H9 (cell line): ENCODE measurements around the gene TM9SF4. TPM values are rescaled to one million over a fixed set of nuclear protein-coding genes. Genes with fewer than 3 reads are reported as not detected.

ENCODE experiments used
- DNase-seq: peaks from one replicate; pipeline ENCODE4 v3.0.0-alpha.2; 2017
- H2AFZ ChIP-seq: one replicate; pipeline ENCODE4 v1.6.1; 2013; ENCODE audit warnings: mild to moderate bottlenecking, low read length, control low read depth, moderate library complexity
- H2AK5ac ChIP-seq: 2 replicates; pipeline ENCODE4 v1.6.1; 2013; ENCODE audit warnings: low read length, control low read depth, mixed read lengths; ENCODE audit not compliant: insufficient read length
- H2BK120ac ChIP-seq: one replicate; pipeline ENCODE4 v1.6.1; 2013; ENCODE audit warnings: low read depth, mild to moderate bottlenecking, low read length, control low read depth, inconsistent platforms; ENCODE audit not compliant: poor library complexity, severe bottlenecking
- H2BK12ac ChIP-seq: 2 replicates; pipeline ENCODE4 v1.6.1; 2013; ENCODE audit warnings: low read length, control low read depth, mixed read lengths, low read depth; ENCODE audit not compliant: insufficient read length
- H2BK15ac ChIP-seq: 2 replicates; pipeline ENCODE4 v1.6.1; 2013; ENCODE audit warnings: low read depth, low read length, control low read depth
- H2BK20ac ChIP-seq: one replicate; pipeline ENCODE4 v1.6.1; 2013; ENCODE audit warnings: low read depth, mild to moderate bottlenecking, low read length, control low read depth, inconsistent platforms; ENCODE audit not compliant: poor library complexity, severe bottlenecking
- H2BK5ac ChIP-seq: 2 replicates; pipeline ENCODE4 v1.6.1; 2013; ENCODE audit warnings: low read length, control low read depth, mixed read lengths; ENCODE audit not compliant: insufficient read length
- H3K14ac ChIP-seq: 2 replicates; pipeline ENCODE4 v1.6.1; 2013; ENCODE audit warnings: low read length, control low read depth; ENCODE audit not compliant: insufficient read depth
- H3K18ac ChIP-seq: 2 replicates; pipeline ENCODE4 v1.6.1; 2013; ENCODE audit warnings: low read depth, mild to moderate bottlenecking, mixed read lengths, low read length, control low read depth; ENCODE audit not compliant: insufficient read length
- H3K23ac ChIP-seq: 2 replicates; pipeline ENCODE4 v1.6.1; 2013; ENCODE audit warnings: low read length, control low read depth, mixed read lengths, low read depth; ENCODE audit not compliant: insufficient read length
- H3K23me2 ChIP-seq: 2 replicates; pipeline ENCODE4 v1.6.1; 2013; ENCODE audit warnings: low read depth, mild to moderate bottlenecking, mixed read lengths, low read length, control low read depth; ENCODE audit not compliant: insufficient read length, poor library complexity, severe bottlenecking
- H3K27ac ChIP-seq: 2 replicates; pipeline ENCODE4 v1.5.1; 2013; ENCODE audit warnings: low read length, control low read depth, mixed read lengths, low read depth; ENCODE audit not compliant: insufficient read length
- H3K27me3 ChIP-seq: 2 replicates; pipeline ENCODE4 v1.6.1; 2013; ENCODE audit warnings: low read length, control low read depth, inconsistent platforms; ENCODE audit not compliant: insufficient read depth
- H3K4ac ChIP-seq: 2 replicates; pipeline ENCODE4 v1.6.1; 2013; ENCODE audit warnings: low read depth, mild to moderate bottlenecking, control low read depth, inconsistent platforms, low read length, moderate library complexity
- H3K4me1 ChIP-seq: 2 replicates; pipeline ENCODE4 v1.6.1; 2013; ENCODE audit warnings: low read length, control low read depth, inconsistent platforms; ENCODE audit not compliant: insufficient read depth
- H3K4me2 ChIP-seq: 2 replicates; pipeline ENCODE4 v1.6.1; 2013; ENCODE audit warnings: low read length, control low read depth, mixed read lengths; ENCODE audit not compliant: insufficient read length, insufficient read depth
- H3K56ac ChIP-seq: 2 replicates; pipeline ENCODE4 v1.6.1; 2013; ENCODE audit warnings: low read depth, mild to moderate bottlenecking, mixed read lengths, low read length, control low read depth; ENCODE audit not compliant: insufficient read length
- H3K79me1 ChIP-seq: 2 replicates; pipeline ENCODE4 v1.6.1; 2013; ENCODE audit warnings: low read depth, mild to moderate bottlenecking, moderate library complexity, low read length, control low read depth, inconsistent platforms; ENCODE audit not compliant: insufficient read depth, poor library complexity, severe bottlenecking
- H3K79me2 ChIP-seq: 2 replicates; pipeline ENCODE4 v1.6.1; 2013; ENCODE audit warnings: low read length, control low read depth, inconsistent platforms; ENCODE audit not compliant: insufficient read depth
- H3K9ac ChIP-seq: 2 replicates; pipeline ENCODE4 v1.6.1; 2013; ENCODE audit warnings: low read length, control low read depth, mixed read lengths; ENCODE audit not compliant: insufficient read length; ENCODE audit errors: extremely low read depth
- H3K9me3 ChIP-seq: one replicate; pipeline ENCODE4 v1.6.1; 2013; ENCODE audit warnings: low read depth, low read length, inconsistent platforms; ENCODE audit not compliant: control insufficient read depth
- H3T11ph ChIP-seq: one replicate; pipeline ENCODE4 v1.6.1; 2013; ENCODE audit warnings: mild to moderate bottlenecking, low read length, control low read depth, inconsistent platforms
- H4K20me1 ChIP-seq: one replicate; pipeline ENCODE4 v1.6.1; 2013; ENCODE audit not compliant: control insufficient read depth, insufficient read length, insufficient read depth
- H4K5ac ChIP-seq: 2 replicates; pipeline ENCODE4 v1.6.1; 2013; ENCODE audit warnings: low read depth, mild to moderate bottlenecking, mixed read lengths, low read length, control low read depth; ENCODE audit not compliant: insufficient read length
- H4K8ac ChIP-seq: replicated peaks from 2 replicates; pipeline ENCODE4 v1.6.1; 2013; ENCODE audit warnings: low read length, control low read depth, mixed read lengths, low read depth; ENCODE audit not compliant: insufficient read length
- H4K91ac ChIP-seq: 2 replicates; pipeline ENCODE4 v1.6.1; 2013; ENCODE audit warnings: low read depth, mild to moderate bottlenecking, moderate library complexity, mixed read lengths, low read length, control low read depth; ENCODE audit not compliant: insufficient read length
- H3K27ac Mint-ChIP-seq, 3 experiments: 2 replicates in 2 of 3; 3 replicates in 1 of 3; pipeline ENCODE4 v1.8.0; 2020 to 2021; ENCODE audit warnings: mixed read lengths in 3 of 3, mild to moderate bottlenecking in 1 of 3, moderate library complexity in 1 of 3
- H3K27me3 Mint-ChIP-seq: 2 replicates; pipeline ENCODE4 v1.8.0; 2021; ENCODE audit warnings: low read depth, mild to moderate bottlenecking, moderate library complexity, mixed read lengths
- H3K36me3 Mint-ChIP-seq, 3 experiments: 2 replicates in 2 of 3; 3 replicates in 1 of 3; pipeline ENCODE4 v1.8.0; 2020 to 2021; ENCODE audit warnings: low read depth in 3 of 3, mixed read lengths in 3 of 3; ENCODE audit not compliant: insufficient read depth in 1 of 3
- H3K4me1 Mint-ChIP-seq, 2 experiments: 2 replicates each; pipeline ENCODE4 v1.8.0; 2020; ENCODE audit warnings: mixed read lengths in 2 of 2
- H3K4me3 Mint-ChIP-seq, 2 experiments: 2 replicates in 1 of 2; 3 replicates in 1 of 2; pipeline ENCODE4 v1.8.0; 2020 to 2021; ENCODE audit warnings: mild to moderate bottlenecking in 2 of 2, mixed read lengths in 2 of 2, moderate library complexity in 1 of 2
- H3K9me3 Mint-ChIP-seq, 2 experiments: 2 replicates in 1 of 2; 3 replicates in 1 of 2; pipeline ENCODE4 v1.8.0; 2020; ENCODE audit warnings: mild to moderate bottlenecking in 2 of 2, mixed read lengths in 2 of 2, moderate library complexity in 1 of 2
- CTCF ChIP-seq: fragments of 200-600 bp; sonication (generic); conservative IDR thresholded peaks from 3 replicates; pipeline ENCODE4 v1.8.0; 2021; ENCODE audit warnings: antibody characterized with exemption, mild to moderate bottlenecking
- WGBS: extraction: QIAGEN DNeasy Blood & Tissue Kit; methylation state at CpG from one replicate; pipeline ENCODE4 v1.1.7; 2013; ENCODE audit warnings: missing lambda C conversion rate, low lambda C conversion rate, mixed read lengths; ENCODE audit not compliant: insufficient read length; ENCODE audit errors: extremely low coverage; 5-methylcytosine and 5-hydroxymethylcytosine counted together
- total RNA-seq: library from RNA; stranded (reverse); gene quantifications from 2 replicates; pipeline ENCODE4 v1.2.1, GENCODE V29; 2021

TM9SF4 gene
- total RNA-seq, 1 experiment from 2014 or later, result 62.3 TPM

GRCh38 chr20:32193996-32194395, 84.5 kb downstream of the TM9SF4 start:
- no peak overlapping the region for H3K4ac ChIP-seq
- H3K4me1 ChIP-seq, result no peaks in the 10 kb centered on the region
- no peak overlapping the region for H3K4me2 ChIP-seq
- H2AFZ ChIP-seq, result no peak overlapping the region
- H3K27me3 Mint-ChIP-seq, result no peaks in the 10 kb centered on the region
- DNase-seq, result no peak
- no peak overlapping the region for H3K18ac ChIP-seq
- no peak overlapping the region for H2BK120ac ChIP-seq
- H3K9ac ChIP-seq, result no peak overlapping the region
- no peak overlapping the region for H3K56ac ChIP-seq
- H2BK20ac ChIP-seq, result no peak overlapping the region
- H3K79me1 ChIP-seq, result no peaks in the 10 kb centered on the region
- no peak overlapping the region for H3K27ac Mint-ChIP-seq
- H3K36me3 Mint-ChIP-seq, result peaks cover 29 to 64% (median 46%) of the 10 kb centered on the region in 3 experiments
- no peak overlapping the region for H2BK15ac ChIP-seq
- WGBS, result no CpG with 5 or more reads among the region's 6 CpGs
- no peak overlapping the region for H4K8ac ChIP-seq
- H4K5ac ChIP-seq, result no peak overlapping the region
- TF ChIP-seq CTCF, result no peak
- no peak overlapping the region for H2AK5ac ChIP-seq
- H3K9me3 Mint-ChIP-seq, result no peaks in the 10 kb centered on the region; a peak in 1 of 5 replicates
- no peak overlapping the region for H3K14ac ChIP-seq
- H3K23me2 ChIP-seq, result peaks cover 14% of the 10 kb centered on the region
- no peaks in the 10 kb centered on the region for H3K79me2 ChIP-seq
- no peaks in the 10 kb centered on the region for H3K27me3 ChIP-seq
- no peak overlapping the region for H3T11ph ChIP-seq
- no peak overlapping the region for H3K23ac ChIP-seq
- H2BK12ac ChIP-seq, result no peak overlapping the region
- no peak overlapping the region for H3K4me3 Mint-ChIP-seq
- peaks cover 13 to 16% of the 10 kb centered on the region in 2 experiments for H3K4me1 Mint-ChIP-seq
- no peak overlapping the region for H3K27ac ChIP-seq
- no peak overlapping the region for H2BK5ac ChIP-seq
- H4K20me1 ChIP-seq, result no peaks in the 10 kb centered on the region
- H4K91ac ChIP-seq, result no peak overlapping the region
- H3K9me3 ChIP-seq, result no peaks in the 10 kb centered on the region
